Stimulated activated CD8-positive, alpha-beta memory T cell treated with anti-CD3 and anti-CD28 coated beads, Interleukin-4, amount 100 ng/mL, for 4 hours (primary cell): Measurements from ENCODE around the gene C15orf39.
"Not testable (repeated sequence)": the region's sequence is repeated elsewhere in the genome, so short reads cannot be mapped to it uniquely, and the experiment has no call there.

ENCODE experiments used
- DNase-seq, 2 donors: peaks; one replicate each; pipeline ENCODE4 v3.0.0-alpha.2; 2020; ENCODE audit warnings: low read depth in 2 of 2, low spot score in 1 of 2

The C15orf39 gene

GRCh38 chr15:75201616-75202250 is at the start of gene C15orf39:
TSS of gene C15orf39 (plus strand) at chr15:75201882. CDS start at chr15:75206049, 4,167 bp downstream.
- peak; percentile 32 to 46 for DNase-seq

GRCh38 chr15:75152382-75153079 is 49.2 kb upstream of the C15orf39 start:
- DNase-seq: no peak

GRCh38 chr15:75153087-75153486 is 48.6 kb upstream of the C15orf39 start:
- DNase-seq: no peak

- DNase-seq: no peak
Measured at GRCh38 chr15:75153565-75154276, 48.0 kb upstream of the C15orf39 start.

- DNase-seq: no peak
Measured at GRCh38 chr15:75154461-75155062, 47.1 kb upstream of the C15orf39 start.

GRCh38 chr15:75156326-75157215 is 45.1 kb upstream of the C15orf39 start:
- no peak for DNase-seq

- DNase-seq: no peak
Measured at GRCh38 chr15:75158402-75158801, 43.3 kb upstream of the C15orf39 start.

- DNase-seq: no peak
Measured at GRCh38 chr15:75159244-75159643, 42.4 kb upstream of the C15orf39 start.

GRCh38 chr15:75161106-75161916 is 40.4 kb upstream of the C15orf39 start:
- DNase-seq: no peak

GRCh38 chr15:75161917-75162414 is 39.7 kb upstream of the C15orf39 start:
- no peak for DNase-seq

- no peak for DNase-seq
Measured at GRCh38 chr15:75163150-75163564, 38.5 kb upstream of the C15orf39 start.

GRCh38 chr15:75164625-75165350 is 36.9 kb upstream of the C15orf39 start:
- no peak for DNase-seq

GRCh38 chr15:75166489-75167063 is 35.1 kb upstream of the C15orf39 start:
- DNase-seq: not testable (repeated sequence)

GRCh38 chr15:75167588-75168350 is 33.9 kb upstream of the C15orf39 start:
- DNase-seq: no peak

GRCh38 chr15:75168374-75168773 is 33.3 kb upstream of the C15orf39 start:
- no peak for DNase-seq

GRCh38 chr15:75170203-75170602 is 31.5 kb upstream of the C15orf39 start:
- no peak for DNase-seq

GRCh38 chr15:75170711-75171341 is 30.9 kb upstream of the C15orf39 start:
- no peak for DNase-seq
